Measurements from ENCODE around the gene CYTH1.

CYTH1 gene

DNA sequence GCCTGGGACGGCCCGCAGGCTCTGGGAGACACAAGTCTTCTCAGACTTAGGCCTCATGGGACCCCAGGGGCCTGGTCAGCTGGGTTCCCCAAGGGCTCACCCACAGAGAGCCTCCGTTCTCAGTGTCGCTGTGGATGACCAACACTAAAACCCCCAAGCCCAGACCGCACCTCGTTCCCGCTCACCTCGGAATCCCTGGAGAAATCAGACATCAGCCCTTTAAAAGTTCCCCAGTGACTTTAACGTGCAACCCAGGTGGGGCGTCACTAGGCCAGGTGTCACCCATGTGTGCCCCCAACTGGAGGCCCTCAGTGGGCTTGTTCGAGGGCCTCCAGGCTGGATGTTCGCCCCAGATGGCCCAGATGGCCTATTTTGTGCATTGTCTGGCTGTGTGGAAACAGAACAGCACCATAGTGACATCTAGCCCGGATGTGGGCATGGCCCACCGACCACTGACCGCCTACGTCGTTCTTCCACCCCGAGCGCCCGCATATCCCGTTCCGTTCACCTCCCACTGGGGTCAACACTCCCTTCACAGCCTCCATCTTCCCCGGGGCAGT, 152.6 kb downstream of the CYTH1 start:
- in situ Hi-C loops (cut with MboI; ENCODE audit: low sequenced_read_pairs) = no loop called here

- in situ Hi-C loops (cut with MboI; ENCODE audit: low sequenced_read_pairs) = no loop called here
These were observed 153.3 kb downstream of the CYTH1 start for GRCh38 chr17:78628547-78629435.

DNA sequence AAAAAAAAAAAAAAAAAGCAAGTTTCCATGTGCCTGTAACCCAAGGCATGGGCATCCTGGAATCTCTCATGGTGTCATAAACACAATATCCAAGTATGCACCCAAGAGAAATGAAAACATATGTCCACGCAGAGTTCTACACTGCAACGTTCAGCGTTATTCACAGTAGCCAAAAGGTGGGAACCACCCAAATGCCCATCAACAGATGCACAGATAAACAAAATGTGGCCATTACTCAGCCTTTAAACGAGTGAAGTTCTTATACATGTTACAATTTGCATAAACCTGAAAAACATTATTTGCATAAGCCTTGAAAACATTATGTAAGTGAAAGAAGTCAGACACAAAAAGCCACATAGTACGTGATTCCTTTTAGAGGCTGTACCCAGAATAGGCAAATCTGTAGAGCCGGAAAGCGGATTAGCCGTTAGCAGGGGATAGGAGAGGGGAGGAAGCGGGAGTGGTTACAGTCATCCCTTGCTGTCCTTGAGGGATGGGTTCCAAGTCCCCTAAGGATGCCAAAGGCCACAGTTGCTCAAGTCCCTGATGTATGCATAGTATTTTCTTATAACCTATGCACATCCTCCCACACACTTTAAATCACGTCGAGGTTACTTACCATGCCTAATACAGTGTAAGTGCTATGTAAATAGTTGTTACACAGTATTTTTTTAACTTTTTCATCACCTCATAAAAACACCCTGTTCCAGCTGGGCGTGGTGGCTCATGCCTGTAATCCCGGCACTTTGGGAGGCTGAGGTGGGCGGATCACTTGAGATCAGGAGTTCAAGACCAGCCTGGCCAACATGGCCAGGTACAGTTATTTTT, 157.5 kb downstream of the CYTH1 start:
- in situ Hi-C loops (cut with MboI; ENCODE audit: low sequenced_read_pairs) = no loop called here
